ENCODE results near the gene TPK1. TPM values are rescaled to one million over a fixed set of nuclear protein-coding genes. Genes with fewer than 3 reads are reported as not detected.

Gene TPK1
- total RNA-seq, 1 donor from 2014 or later: 1.7 TPM

GRCh38 chr7:144777005-144777839 is 58.6 kb downstream of the TPK1 start:
- peaks cover 7% of the 10 kb centered on the region for H3K4me1 ChIP-seq
- intact Hi-C loops (cut with DNase I): no loop called here
- H3K36me3 ChIP-seq: no peaks in the 10 kb centered on the region
- no peak overlapping the region for H3K27ac ChIP-seq
- no peak for DNase-seq (ENCODE audit: extremely low spot score in 2 of 2)
- no peak overlapping the region for H3K4me3 ChIP-seq
- H3K27me3 ChIP-seq: no peaks in the 10 kb centered on the region
- TF ChIP-seq POLR2AphosphoS5 (IDR thresholded peaks at IDR 0.05; ENCODE audit: insufficient read depth in 1 of 2, low read depth in 1 of 2) (no peak), POLR2A (IDR thresholded peaks at IDR 0.05) (no peak), CTCF (IDR thresholded peaks at IDR 0.05) (no peak)
- H3K9me3 ChIP-seq: no peaks in the 10 kb centered on the region

- TF ChIP-seq POLR2A (IDR thresholded peaks at IDR 0.05): no peak
- TF ChIP-seq POLR2AphosphoS5 (IDR thresholded peaks at IDR 0.05; ENCODE audit: insufficient read depth in 1 of 2, low read depth in 1 of 2): no peak
- TF ChIP-seq CTCF (IDR thresholded peaks at IDR 0.05): no peak
- Histone ChIP-seq H3K4me3 (no peak overlapping the region), H3K27ac (no peak overlapping the region), H3K4me1 (peaks cover 7% of the 10 kb centered on the region), H3K27me3 (no peaks in the 10 kb centered on the region), H3K9me3 (no peaks in the 10 kb centered on the region), H3K36me3 (no peaks in the 10 kb centered on the region)
- no peak for DNase-seq (ENCODE audit: extremely low spot score in 2 of 2)
- intact Hi-C loops (cut with DNase I): no loop called here
Measured at GRCh38 chr7:144776447-144776846, 59.4 kb downstream of the TPK1 start.

GRCh38 chr7:144775749-144776148 is 60.1 kb downstream of the TPK1 start:
- no peak for DNase-seq (ENCODE audit: extremely low spot score in 2 of 2)
- Histone ChIP-seq H3K36me3 (no peaks in the 10 kb centered on the region), H3K4me3 (no peak overlapping the region), H3K27me3 (no peaks in the 10 kb centered on the region), H3K9me3 (no peaks in the 10 kb centered on the region), H3K27ac (no peak overlapping the region), H3K4me1 (peaks cover 7% of the 10 kb centered on the region)
- TF ChIP-seq CTCF (IDR thresholded peaks at IDR 0.05): no peak
- TF ChIP-seq POLR2AphosphoS5 (IDR thresholded peaks at IDR 0.05; ENCODE audit: insufficient read depth in 1 of 2, low read depth in 1 of 2): no peak
- TF ChIP-seq POLR2A (IDR thresholded peaks at IDR 0.05): no peak
- intact Hi-C loops (cut with DNase I): no loop called here

GRCh38 chr7:144771927-144772326 is 63.9 kb downstream of the TPK1 start:
- intact Hi-C loops (cut with DNase I): no loop called here
- Histone ChIP-seq H3K9me3 (no peaks in the 10 kb centered on the region), H3K27ac (no peak overlapping the region), H3K27me3 (no peaks in the 10 kb centered on the region), H3K36me3 (no peaks in the 10 kb centered on the region), H3K4me1 (peaks cover 7% of the 10 kb centered on the region), H3K4me3 (no peak overlapping the region)
- DNase-seq (ENCODE audit: extremely low spot score in 2 of 2): no peak
- TF ChIP-seq CTCF (IDR thresholded peaks at IDR 0.05) (no peak), POLR2A (IDR thresholded peaks at IDR 0.05) (no peak), POLR2AphosphoS5 (IDR thresholded peaks at IDR 0.05; ENCODE audit: insufficient read depth in 1 of 2, low read depth in 1 of 2) (no peak)

- H3K4me1 ChIP-seq: peaks cover 6% of the 10 kb centered on the region
- intact Hi-C loops (cut with DNase I): no loop called here
- TF ChIP-seq POLR2AphosphoS5 (IDR thresholded peaks at IDR 0.05; ENCODE audit: insufficient read depth in 1 of 2, low read depth in 1 of 2) (no peak), POLR2A (IDR thresholded peaks at IDR 0.05) (no peak), CTCF (IDR thresholded peaks at IDR 0.05) (no peak)
- no peak for DNase-seq (ENCODE audit: extremely low spot score in 2 of 2)
- no peak overlapping the region for H3K27ac ChIP-seq
- H3K27me3 ChIP-seq: no peaks in the 10 kb centered on the region
- no peak overlapping the region for H3K4me3 ChIP-seq
- H3K36me3 ChIP-seq: no peaks in the 10 kb centered on the region
- no peaks in the 10 kb centered on the region for H3K9me3 ChIP-seq
Measured at GRCh38 chr7:144771174-144771573, 64.7 kb downstream of the TPK1 start.

Measured in vagina (tissue), 2 donors.